GM12801 (cell line): ENCODE measurements around the gene PPP1R14C.

Experiments used
- CTCF ChIP-seq: IDR thresholded peaks from one replicate; pipeline ENCODE4 v1.5.1; 2011; ENCODE audit warnings: control low read depth; ENCODE audit not compliant: insufficient read length; ENCODE audit errors: extremely low read depth

Gene PPP1R14C

GRCh38 chr6:150182460-150183078 lies 39.7 kb downstream of the PPP1R14C start:
- TF ChIP-seq CTCF, result no peak

GRCh38 chr6:150183105-150183504 lies 40.3 kb downstream of the PPP1R14C start:
- no peak for TF ChIP-seq CTCF

- no peak for TF ChIP-seq CTCF
Measured at GRCh38 chr6:150183966-150184365, 41.1 kb downstream of the PPP1R14C start.

- no peak for TF ChIP-seq CTCF
Measured at GRCh38 chr6:150184850-150185731, 42.2 kb downstream of the PPP1R14C start.

GRCh38 chr6:150185732-150186117 lies 42.9 kb downstream of the PPP1R14C start:
- no peak for TF ChIP-seq CTCF

GRCh38 chr6:150186129-150186898 lies 43.5 kb downstream of the PPP1R14C start:
- TF ChIP-seq CTCF, result no peak

GRCh38 chr6:150189122-150189521 lies 46.3 kb downstream of the PPP1R14C start:
- TF ChIP-seq CTCF, result no peak
